Aorta (tissue), 5 donors: Measurements from ENCODE around the gene LACC1. TPM values are rescaled to one million over a fixed set of nuclear protein-coding genes. Genes with fewer than 3 reads are reported as not detected.

Source experiments
- ATAC-seq: fragments of 200-7000 bp; cut with Tn5 transposase; one replicate; pipeline ENCODE4 v1.9.1; 2022; ENCODE audit warnings: moderate library complexity; ENCODE audit not compliant: low FRiP score
- DNase-seq, 2 donors: peaks; one replicate each; pipeline ENCODE4 v3.0.0-alpha.2; 2020
- H3K27ac ChIP-seq, 2 donors: one replicate each; pipeline ENCODE4 v1.5.1; 2013; ENCODE audit warnings: low read length in 2 of 2, mild to moderate bottlenecking in 2 of 2, moderate library complexity in 2 of 2, control low read depth in 1 of 2, inconsistent platforms in 1 of 2, low read depth in 1 of 2
- H3K27me3 ChIP-seq, 2 donors: one replicate each; pipeline ENCODE4 v1.6.1; 2013; ENCODE audit warnings: control low read depth in 1 of 2, low read length in 1 of 2, mild to moderate bottlenecking in 1 of 2, moderate library complexity in 1 of 2; ENCODE audit not compliant: insufficient read depth in 2 of 2, control insufficient read depth in 1 of 2
- H3K36me3 ChIP-seq, 2 donors: one replicate each; pipeline ENCODE4 v1.6.1; 2013; ENCODE audit warnings: control low read depth in 1 of 2, low read length in 1 of 2, mild to moderate bottlenecking in 1 of 2; ENCODE audit not compliant: insufficient read depth in 2 of 2, control insufficient read depth in 1 of 2
- H3K4me1 ChIP-seq, 2 donors: one replicate each; pipeline ENCODE4 v1.6.1; 2013; ENCODE audit warnings: low read length in 2 of 2, control low read depth in 1 of 2, mild to moderate bottlenecking in 1 of 2, moderate library complexity in 1 of 2; ENCODE audit not compliant: insufficient read depth in 2 of 2, control insufficient read depth in 1 of 2
- H3K4me3 ChIP-seq, 2 donors: one replicate each; pipeline ENCODE4 v1.5.1; 2013; ENCODE audit warnings: low read length in 2 of 2, control low read depth in 1 of 2, mild to moderate bottlenecking in 1 of 2
- H3K9me3 ChIP-seq: one replicate; pipeline ENCODE4 v1.6.1; 2013; ENCODE audit warnings: mild to moderate bottlenecking, low read length; ENCODE audit not compliant: control insufficient read depth
- WGBS, 2 donors: extraction: QIAGEN DNeasy Blood & Tissue Kit; methylation state at CpG; one replicate each; pipeline ENCODE4 v1.1.7; 2013; 5-methylcytosine and 5-hydroxymethylcytosine counted together
- intact Hi-C, 2 donors: fragments of 100-400 bp; cut with DNase I; formaldehyde crosslinking; loops; one replicate each; pipeline versions ENCODE4 v1.14.2 to v1.15.0; 2022
- polyA plus RNA-seq, 2 donors: library from polyadenylated mRNA; stranded (reverse); fragments of 200-250 nt; gene quantifications; one replicate each; pipeline ENCODE4 v1.2.3, GENCODE V29; 2013
- total RNA-seq, 2 donors: library from RNA; stranded (reverse); fragmentation: NEBNext Ultra II Directional; extraction: Animal tissue kit (Norgen Biotek cat#: 25700); gene quantifications; one replicate each; pipeline ENCODE4 v1.2.1, GENCODE V29; 2021
- donor health status: healthy with polysubstance abuse.
- donor health status: Bipolar disorder and iron deficiency.
- donor health status: DM: no; HTN: no; CAD: no.
- donor health status: DM: no; HTN: no; CAD: no.
- donor health status: DM: yes; HTN: yes; CAD: no.

The LACC1 gene
- total and polyA plus RNA-seq, 4 donors, result 5.3 to 12.3 (median 8.8) TPM

DNA sequence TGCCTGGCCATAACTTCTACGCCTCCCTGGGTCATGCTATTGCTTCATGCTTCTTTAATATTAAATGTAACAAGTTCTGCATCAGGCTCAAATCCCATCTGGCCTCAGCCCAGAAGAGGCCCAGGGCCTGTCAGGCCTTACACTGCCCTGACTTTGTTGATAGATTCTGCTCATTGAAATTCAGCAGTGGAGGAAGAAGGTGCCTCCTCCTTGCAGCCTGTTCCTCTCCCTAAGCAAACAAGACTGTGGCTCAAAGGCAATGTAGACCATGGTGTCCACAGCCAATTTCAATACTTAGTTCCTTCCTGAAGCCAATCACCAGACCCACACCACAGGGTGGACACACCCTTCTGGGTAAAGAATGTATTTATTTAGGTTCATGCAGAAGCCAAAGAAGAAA, 59.4 kb downstream of the LACC1 start:
- Histone ChIP-seq H3K4me1 (no peaks in the 10 kb centered on the region), H3K4me3 (no peak overlapping the region), H3K36me3 (no peaks in the 10 kb centered on the region), H3K9me3 (no peaks in the 10 kb centered on the region), H3K27me3 (no peaks in the 10 kb centered on the region), H3K27ac (no peak overlapping the region)
- ATAC-seq, result no peak
- intact Hi-C loops, result no loop called here
- whole genome bisulfite sequencing, 2 donors, result 100% methylated on average over 1 of the region's 1 CpG
- DNase-seq, result no peak

DNA sequence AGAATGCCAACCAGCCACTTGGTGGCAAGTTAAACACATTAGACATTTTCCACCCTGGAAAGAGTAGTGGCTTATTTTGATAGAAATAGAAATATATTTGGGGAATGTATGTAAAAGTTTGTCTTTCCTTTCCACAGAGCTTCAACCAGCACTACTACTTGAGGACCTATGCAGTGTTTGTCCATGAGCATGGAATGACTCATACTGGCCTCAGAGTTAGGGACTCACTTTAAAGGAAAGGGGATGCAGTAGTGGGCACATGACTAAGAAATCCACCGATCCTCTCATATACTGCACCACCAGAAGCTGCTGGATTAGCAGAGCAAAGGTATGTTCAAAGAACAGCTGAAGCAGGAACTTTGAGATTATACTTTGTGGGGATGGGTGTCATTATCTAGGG, 62.6 kb downstream of the LACC1 start:
- WGBS, 2 donors, result 54 to 70% methylated on average over 1 of the region's 1 CpG
- no peaks in the 10 kb centered on the region for H3K27me3 ChIP-seq
- H3K27ac ChIP-seq, result no peak overlapping the region
- no peaks in the 10 kb centered on the region for H3K36me3 ChIP-seq
- intact Hi-C loops, result no loop called here
- no peaks in the 10 kb centered on the region for H3K4me1 ChIP-seq
- H3K4me3 ChIP-seq, result no peak overlapping the region
- no peaks in the 10 kb centered on the region for H3K9me3 ChIP-seq
- DNase-seq (no peak), ATAC-seq (no peak)

Other genes starting within 250 kb of the LACC1 start
- 1 to 10 TPM; 1.4 to 2.2 TPM for gene ENOX1, start 92.9 kb upstream of the LACC1 start, total RNA-seq
- gene ENOX1, start 92.9 kb upstream of the LACC1 start, polyA plus RNA-seq, result under 1 TPM in 1 of 2 donors, not detected in 1; 0.15 TPM
- gene CCDC122, start 164 bp upstream of the LACC1 start, total RNA-seq, result 1 to 10 TPM; 6.4 to 8.6 TPM
- gene CCDC122, start 164 bp upstream of the LACC1 start, polyA plus RNA-seq, result 1 to 10 TPM; 3.1 to 3.4 TPM